Adipose tissue (tissue), 3 donors: ENCODE data around the gene HOXD13. TPM values are rescaled to one million over a fixed set of nuclear protein-coding genes. Genes with fewer than 3 reads are reported as not detected.

Source experiments
- H3K27ac ChIP-seq: one replicate; pipeline ENCODE4 v1.5.1; 2013; ENCODE audit warnings: low read depth, low read length
- WGBS, 3 donors: extraction: QIAGEN DNeasy Blood & Tissue Kit; methylation state at CpG; one replicate each; pipeline ENCODE4 v1.1.7; 2013; 5-methylcytosine and 5-hydroxymethylcytosine counted together
- polyA plus RNA-seq, 3 donors: library from polyadenylated mRNA; stranded (reverse); fragments of 200-250 nt; gene quantifications; one replicate each; pipeline ENCODE4 v1.2.3, GENCODE V29; 2013
- donor health status: healthy with polysubstance abuse.
- donor health status: Bipolar disorder and iron deficiency.
- donor health status: healthy.

Gene HOXD13
- polyA plus RNA-seq, 3 donors: 0.51 TPM; not detected in 2

DNA sequence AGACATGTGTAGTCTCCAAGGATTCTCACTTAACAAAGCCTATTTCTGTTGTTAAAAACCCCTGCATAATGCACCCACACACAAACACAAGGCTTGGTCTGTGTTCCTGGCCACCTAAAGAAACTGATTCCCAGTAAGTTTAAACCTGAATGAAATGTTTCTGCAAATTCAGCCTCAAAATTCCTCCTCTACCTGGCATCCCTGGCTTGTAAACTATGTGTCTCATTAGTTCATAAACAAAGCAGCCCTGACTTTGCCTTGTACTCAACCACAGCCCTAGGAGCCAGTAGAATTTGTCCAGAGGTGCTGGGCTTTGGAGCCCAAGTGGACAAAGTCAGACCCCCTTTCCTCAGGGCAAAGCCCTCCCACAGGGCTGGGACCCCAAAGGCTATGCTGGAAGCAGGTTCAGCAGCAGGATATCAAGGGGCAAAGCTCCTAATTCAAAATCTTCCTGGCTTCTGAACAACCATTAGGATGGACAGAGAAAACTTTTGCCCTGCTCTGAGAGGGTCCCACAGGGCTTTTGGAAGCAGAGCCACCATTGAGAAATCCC is 2.6 kb upstream of the HOXD13 start:
- no peak overlapping the region for H3K27ac ChIP-seq

DNA sequence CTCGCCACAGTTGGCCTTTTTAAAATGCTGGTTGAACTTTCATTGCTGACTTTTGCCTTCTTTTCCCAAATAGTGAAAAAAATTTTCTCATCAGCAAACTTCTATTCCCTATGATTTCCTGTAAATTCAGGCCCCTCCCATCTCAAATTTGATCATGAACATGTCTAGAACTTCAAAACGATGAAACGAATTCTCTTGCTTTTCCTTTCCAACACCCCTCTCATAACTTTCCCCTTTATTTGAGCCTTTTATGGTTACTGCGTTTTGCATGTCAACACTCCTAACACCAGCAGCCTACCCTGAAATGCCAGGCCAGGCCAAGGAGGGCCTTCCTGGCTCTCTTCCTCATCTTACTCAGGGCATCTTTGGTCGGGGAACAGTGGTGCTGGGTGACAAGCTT is 1.7 kb upstream of the HOXD13 start:
- 27 to 39% (median 31%) methylated on average over 5 of the region's 5 CpGs for WGBS, 3 donors
- no peak overlapping the region for H3K27ac ChIP-seq

DNA sequence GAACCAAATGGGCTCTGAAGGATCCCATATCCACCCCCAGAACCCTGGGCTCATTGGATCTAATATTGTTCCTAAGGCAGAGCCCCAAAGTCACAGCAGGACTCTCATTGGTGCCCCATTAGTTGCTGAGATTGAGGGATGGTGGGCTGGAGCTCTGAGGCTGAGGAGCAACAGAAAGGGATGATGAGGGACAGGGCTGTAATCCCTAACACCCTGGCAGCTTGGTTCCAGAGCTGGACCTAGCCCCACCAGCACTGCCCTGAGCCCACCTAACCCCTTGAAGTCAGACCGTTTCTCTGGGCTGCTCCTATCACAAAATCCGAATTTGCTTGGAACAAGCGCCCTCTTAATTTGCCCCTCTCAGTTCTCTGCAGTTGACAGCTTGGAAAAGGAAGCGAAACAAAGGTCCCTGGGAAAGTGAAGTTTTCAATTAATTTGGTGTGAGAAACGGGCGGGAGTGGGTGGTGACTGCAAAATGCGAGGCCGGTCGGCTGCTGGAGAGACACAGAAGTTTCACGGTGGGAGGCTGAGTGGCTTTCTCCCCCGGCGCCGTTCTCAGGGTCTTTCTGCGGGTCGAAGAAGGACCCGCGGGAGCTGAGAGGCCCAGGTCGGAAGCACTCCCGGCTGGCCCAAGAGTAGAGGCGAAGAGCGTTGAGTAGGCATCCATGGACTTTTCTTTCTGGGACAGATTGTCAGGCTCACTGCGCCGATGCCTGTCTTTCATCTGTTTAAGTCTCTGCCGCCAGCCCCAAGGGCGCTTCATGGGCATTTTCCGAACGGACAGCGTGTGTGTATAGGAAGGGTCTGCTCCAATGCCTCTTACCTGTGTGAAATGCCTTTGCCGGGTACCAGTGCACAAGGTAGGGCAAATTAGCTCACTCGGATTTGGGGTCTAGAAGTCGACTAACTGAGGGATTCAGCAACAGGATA is 927 bp upstream of the HOXD13 start:
- WGBS, 3 donors: 6 to 23% (median 7%) methylated on average over 31 of the region's 31 CpGs
- no peak overlapping the region for H3K27ac ChIP-seq

DNA sequence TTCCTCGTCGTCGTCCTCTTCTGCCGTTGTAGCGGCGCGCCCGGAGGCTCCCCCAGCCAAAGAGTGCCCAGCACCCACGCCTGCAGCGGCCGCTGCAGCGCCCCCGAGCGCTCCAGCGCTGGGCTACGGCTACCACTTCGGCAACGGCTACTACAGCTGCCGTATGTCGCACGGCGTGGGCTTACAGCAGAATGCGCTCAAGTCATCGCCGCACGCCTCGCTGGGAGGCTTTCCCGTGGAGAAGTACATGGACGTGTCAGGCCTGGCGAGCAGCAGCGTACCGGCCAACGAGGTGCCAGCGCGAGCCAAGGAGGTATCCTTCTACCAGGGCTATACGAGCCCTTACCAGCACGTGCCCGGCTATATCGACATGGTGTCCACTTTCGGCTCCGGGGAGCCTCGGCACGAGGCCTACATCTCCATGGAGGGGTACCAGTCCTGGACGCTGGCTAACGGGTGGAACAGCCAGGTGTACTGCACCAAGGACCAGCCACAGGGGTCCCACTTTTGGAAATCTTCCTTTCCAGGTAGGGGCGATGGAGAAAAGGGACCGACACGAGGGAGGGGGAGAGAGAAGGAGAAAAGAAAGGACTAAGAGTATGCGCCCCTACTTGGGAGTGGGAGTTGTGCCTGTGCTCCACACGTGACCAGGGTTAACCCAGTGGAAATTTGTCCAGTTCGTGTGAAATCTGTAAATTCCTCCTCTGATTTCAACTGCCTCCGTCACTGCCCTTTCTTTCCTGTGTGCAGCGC is 800 bp downstream of the HOXD13 start:
- no peak overlapping the region for H3K27ac ChIP-seq
- WGBS, 3 donors: 2 to 6% (median 4%) methylated on average over 44 to 53 of the region's 53 CpGs

DNA sequence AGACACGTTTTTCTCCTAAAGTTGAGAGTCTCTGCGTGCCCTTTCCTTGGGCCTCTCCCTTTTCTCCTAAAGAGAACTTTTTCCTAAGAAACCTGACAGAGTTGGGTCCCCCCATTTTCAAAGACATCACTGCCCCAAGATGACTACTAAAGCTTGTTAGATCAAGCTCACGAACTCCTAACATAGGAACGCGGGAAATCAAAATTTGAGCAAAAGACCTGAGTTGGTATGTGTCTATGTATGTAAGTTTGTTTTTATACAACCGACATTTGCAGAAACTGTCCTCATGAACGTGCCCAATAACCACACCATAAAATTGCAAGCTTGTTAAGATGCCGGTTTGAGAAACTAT is 1.4 kb downstream of the HOXD13 start:
- no peak overlapping the region for H3K27ac ChIP-seq

DNA sequence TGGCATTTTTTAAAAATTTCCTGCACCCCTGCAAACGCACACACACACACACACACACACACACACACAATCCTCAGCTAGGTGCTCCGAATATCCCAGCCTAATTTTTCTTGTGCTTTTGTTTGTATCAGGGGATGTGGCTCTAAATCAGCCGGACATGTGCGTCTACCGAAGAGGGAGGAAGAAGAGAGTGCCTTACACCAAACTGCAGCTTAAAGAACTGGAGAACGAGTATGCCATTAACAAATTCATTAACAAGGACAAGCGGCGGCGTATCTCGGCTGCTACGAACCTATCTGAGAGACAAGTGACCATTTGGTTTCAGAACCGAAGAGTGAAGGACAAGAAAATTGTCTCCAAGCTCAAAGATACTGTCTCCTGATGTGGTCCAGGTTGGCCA is 1.8 kb downstream of the HOXD13 start:
- H3K27ac ChIP-seq: no peak overlapping the region
- WGBS, 3 donors: 3 to 25% (median 8%) methylated on average over 12 of the region's 12 CpGs

More for the DNA sequence above, 1.4 kb downstream of the HOXD13 start:
- WGBS, 3 donors: 11 to 24% (median 11%) methylated on average over 8 of the region's 8 CpGs

DNA sequence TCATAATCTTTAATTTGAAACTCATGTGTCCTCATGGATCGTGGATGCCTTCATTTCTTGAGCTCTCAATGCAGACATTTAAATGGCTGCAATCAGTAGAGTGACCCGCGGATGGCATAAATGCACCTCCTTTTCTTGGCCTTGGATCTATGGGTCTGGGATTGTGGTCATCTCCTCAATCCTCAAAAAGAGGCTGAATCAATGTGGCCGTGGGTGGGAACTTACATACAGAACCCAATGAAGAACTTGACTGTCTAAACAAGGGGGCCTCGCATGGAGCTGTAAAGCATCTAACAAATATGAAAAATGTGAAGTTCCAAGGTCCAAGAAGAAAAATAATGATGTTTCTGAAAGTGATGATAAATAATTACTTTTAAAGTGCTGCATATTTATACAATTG is 2.9 kb downstream of the HOXD13 start:
- 15 to 33% (median 18%) methylated on average over 5 of the region's 5 CpGs for WGBS, 3 donors
- H3K27ac ChIP-seq: no peak overlapping the region

DNA sequence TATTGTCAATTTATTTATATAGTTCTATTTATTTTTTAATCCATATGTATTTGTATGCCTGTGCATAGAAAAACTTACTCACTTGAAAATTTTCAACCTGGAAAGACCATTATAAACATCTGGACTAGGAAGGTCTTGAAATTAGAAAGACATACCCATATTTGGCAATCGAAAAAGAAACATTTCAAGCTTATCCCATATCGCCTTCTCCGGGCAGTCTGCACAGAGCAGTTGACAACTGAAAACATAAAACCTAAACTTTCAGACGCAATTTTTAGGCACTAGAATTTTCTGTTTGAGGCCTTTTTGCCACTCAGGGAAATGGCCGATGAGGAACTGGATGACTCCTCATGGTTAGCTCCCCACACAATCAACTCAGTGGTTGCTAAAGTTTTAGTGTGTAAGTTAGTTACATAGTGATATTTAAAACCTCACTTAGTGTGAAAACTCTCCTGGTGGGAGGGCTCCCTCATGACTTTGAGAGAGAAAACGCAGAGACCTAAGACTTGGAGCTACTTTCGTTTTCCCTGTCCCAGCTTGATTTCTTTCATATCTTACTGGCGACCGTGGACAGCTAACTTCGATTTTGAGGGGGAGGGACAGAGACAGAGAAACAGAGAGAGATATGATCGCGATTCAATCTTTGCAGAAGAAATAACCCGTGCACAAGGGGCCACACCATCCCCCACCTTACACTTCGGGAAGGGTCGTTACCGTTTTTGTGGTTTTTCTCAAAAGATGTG is 3.9 kb downstream of the HOXD13 start:
- WGBS, 3 donors: 8 to 13% (median 9%) methylated on average over 16 of the region's 16 CpGs
- H3K27ac ChIP-seq: no peak overlapping the region

DNA sequence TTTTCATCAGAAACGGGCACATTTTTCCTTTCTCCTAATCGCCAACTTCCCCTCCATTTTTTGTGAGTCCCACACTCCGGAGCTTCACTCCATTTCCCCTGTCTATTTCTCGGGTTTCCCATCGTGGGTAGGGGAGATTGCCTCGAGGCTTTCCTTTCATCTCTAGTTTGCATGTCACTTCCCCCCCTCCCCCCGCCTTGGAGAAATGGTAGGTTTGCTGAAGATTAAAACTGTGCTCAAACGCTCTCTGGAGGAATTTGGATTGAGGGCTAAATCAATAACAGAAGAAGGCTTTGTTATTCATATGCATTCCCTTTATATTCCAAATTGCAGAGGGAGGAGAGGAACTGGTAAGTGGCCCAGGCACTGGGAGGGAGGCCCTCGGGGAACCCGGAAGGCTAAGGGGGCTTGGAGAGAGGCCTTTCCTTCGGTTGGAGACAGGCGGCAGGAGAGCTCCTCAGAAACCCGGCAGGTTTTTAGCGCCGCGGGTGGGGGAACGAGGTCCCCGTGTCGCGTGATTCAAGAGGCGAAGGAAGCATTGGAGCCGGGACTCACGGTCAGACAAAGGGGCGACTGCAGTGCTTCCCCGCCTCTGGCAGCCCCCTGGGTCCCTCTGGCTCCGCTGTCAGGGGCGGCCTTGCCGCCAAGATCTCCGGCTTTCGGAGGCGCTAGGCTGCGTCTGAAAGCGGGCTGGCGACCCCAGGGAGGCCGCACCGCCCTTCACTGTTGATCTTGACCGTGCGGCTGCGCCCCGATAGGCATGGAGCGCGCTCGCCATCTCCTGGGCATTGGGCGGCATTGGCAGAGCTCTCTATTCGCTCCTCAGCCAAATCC is 4.7 kb downstream of the HOXD13 start:
- WGBS, 3 donors: 1 to 2% (median 2%) methylated on average over 44 to 45 of the region's 45 CpGs
- H3K27ac ChIP-seq: no peak overlapping the region

DNA sequence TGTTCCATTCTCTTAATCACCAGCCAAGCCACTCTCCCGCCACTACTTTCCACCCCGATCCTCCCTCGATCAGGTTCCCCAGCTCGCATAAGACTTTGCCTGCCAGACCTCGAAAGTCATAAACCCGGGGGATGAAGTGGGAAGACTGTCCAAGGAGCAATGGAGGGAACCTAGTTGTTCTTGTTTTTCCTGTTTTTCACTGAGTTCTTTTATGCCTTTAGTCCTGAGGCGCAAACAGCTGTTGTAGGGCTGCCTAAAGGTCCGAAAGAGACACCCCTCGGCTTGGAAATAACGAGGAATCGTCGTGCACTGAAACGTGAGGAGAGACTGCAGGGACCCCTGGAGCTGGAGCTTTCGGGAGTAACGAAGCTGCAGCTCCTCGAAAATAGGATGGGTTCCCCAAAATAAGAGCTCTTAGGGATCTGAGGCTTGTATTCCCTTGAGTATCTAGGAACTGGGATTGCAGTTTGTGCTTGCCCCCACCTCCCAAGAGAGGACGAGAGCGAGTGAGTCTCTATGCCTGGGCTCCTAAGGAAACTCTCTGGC is 5.4 kb downstream of the HOXD13 start:
- H3K27ac ChIP-seq: no peak overlapping the region

DNA sequence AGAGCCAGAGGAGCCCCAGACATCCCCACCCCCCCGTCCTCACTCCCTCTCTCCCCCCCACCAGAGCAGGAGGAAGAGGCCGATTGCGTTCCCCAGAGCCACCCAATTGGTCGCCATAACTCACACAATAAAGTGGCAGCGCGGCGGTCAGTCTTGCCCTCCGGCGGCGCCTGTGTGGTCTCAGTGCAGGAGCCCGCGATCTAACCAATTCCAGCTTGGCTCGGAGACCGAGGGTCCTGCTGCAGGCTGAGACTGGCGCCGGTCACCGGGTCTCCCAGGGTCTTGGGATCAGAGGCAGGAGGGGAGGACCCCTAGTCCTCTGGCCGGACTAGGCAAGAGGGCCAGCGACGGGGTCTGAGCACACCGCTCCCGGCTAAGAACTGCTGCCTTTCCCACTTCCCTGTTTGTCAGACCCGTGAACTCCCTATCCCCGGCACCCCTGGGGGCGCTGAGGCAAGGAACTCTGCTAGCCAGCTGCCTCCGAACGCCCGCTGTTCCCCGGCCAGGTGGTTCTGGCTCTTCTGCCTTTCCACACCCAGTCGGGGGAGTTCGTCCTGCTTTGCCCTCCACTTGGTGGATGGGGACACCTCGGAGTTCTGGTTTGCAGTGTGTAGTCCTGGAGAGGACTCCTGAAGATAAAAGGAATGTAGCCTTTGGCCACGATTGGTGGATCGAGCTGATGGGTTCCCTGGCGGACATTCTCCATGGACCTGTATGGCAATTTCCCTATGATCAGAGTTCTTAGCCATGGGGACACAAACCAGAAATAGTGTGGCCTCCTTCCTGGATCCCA is 6.0 kb downstream of the HOXD13 start:
- 2 to 11% (median 5%) methylated on average over 35 of the region's 35 CpGs for WGBS, 3 donors
- H3K27ac ChIP-seq: no peak overlapping the region

More for the DNA sequence above, 5.4 kb downstream of the HOXD13 start:
- 2 to 5% (median 5%) methylated on average over 18 of the region's 18 CpGs for WGBS, 3 donors

DNA sequence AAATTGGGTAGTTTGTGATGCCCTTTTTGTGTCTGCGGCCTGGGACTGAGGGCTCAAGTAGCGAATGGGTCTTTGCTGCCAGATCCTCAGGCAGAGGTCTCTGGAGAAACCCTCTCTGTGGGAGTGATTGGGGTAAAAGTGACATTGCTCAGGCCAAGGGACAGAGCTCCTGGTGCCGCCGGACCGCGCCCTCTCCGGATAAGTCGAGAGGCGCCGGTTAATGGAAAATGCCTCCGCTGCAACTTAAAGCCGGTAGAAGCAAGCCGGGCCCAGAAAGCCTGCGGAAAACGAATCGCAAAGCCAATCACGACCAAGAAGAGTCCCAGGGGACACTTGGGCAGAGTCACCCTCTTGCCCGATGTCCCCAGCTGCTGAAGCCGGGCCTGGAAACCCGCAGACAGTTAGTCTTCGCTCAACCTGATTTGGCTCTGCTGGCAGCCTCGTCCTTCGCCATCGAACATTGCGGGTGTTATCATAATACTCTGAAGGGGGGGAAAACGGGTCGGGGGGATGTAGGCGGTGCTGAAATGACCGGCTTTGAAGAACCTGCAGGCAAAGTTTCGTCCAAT is 6.7 kb downstream of the HOXD13 start:
- WGBS, 3 donors: 4 to 26% (median 8%) methylated on average over 30 of the region's 30 CpGs
- no peak overlapping the region for H3K27ac ChIP-seq

DNA sequence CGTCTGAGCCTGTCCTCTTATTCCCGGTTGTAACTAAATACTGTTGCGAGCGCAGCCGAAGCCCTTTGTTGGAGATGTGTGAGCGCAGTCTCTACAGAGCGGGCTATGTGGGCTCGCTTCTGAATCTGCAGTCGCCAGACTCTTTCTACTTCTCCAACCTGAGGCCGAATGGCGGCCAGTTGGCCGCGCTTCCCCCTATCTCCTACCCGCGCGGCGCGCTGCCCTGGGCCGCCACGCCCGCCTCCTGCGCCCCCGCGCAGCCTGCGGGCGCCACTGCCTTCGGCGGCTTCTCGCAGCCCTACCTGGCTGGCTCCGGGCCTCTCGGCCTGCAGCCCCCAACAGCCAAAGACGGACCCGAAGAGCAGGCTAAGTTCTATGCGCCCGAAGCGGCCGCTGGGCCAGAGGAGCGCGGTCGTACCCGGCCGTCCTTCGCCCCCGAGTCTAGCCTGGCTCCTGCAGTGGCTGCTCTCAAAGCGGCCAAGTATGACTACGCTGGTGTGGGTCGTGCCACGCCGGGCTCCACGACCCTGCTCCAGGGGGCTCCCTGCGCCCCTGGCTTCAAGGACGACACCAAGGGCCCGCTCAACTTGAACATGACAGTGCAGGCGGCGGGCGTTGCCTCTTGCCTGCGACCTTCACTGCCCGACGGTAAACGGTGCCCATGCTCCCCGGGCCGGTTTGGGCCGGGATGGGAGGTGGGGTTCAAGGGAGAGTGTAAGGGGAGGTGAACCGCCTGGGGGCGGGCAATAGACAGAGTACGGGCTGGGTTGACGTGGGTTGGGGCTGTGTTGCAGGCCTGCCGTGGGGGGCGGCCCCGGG is 7.4 kb downstream of the HOXD13 start, which contains the start of gene HOXD12:
Gene HOXD12, plus strand, starts transcription at position 68 of the 819 bp plus-strand sequence. Its CDS starts 7 bp downstream, at position 75.
- no peak within 1 kb of the TSS for H3K27ac ChIP-seq
- 3 to 17% (median 7%) methylated on average over 70 of the region's 70 CpGs for WGBS, 3 donors

DNA sequence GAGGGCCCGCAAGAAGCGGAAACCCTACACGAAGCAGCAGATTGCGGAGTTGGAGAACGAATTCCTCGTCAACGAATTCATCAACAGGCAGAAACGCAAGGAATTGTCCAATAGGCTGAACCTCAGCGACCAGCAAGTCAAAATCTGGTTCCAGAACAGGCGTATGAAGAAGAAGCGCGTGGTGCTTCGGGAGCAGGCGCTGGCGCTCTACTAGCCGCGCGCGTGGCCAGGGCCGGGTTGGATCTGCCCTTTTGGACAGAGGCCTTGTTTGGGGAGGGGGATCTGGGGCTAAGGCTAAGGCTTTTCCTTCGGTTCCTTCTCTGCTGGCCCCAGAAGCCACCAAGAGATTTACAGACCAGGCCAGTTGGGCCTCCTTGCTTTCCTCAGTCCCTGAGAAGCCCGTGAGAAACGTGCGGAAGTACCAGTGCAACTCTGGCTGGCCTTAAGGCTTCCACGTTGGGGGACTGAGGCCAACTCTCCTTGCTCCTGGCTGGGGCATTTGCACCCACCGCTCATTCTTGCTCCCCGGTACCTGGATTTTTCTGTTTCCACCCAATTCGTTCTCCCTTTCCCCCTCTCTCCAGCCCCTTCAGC is 8.1 kb downstream of the HOXD13 start:
- H3K27ac ChIP-seq: no peak overlapping the region
- 8 to 24% (median 8%) methylated on average over 28 of the region's 28 CpGs for WGBS, 3 donors

DNA sequence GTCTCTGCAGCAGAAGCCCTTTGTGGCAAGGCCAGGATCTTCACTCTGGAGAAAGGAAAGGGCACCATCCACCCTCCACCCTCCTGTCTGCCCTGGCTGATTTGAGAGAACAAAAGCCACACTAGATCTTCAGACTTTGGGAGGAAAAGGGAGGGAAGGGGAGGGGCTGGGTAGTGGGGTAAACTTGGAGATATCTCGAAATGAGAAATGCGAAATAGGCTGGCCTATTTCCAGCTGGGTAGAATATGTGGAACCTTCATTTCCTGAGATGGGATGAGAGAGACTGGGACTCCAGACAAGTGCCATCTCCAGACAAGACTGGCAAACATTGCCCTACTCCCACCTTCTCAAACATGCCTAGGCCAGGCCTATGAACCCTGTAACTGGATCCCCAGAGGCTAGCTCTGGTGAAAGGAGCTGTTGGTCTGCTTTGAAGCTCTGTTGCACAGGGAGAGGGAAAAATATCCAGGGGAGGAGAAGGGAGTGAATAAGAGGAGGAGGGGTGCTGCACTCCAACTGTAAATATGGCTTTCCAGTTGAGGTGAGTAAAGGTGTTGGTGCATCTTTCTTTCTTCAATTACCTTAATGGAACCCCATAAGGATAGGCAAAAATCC is 8.8 kb downstream of the HOXD13 start:
- H3K27ac ChIP-seq: no peak overlapping the region
- 19 to 44% (median 22%) methylated on average over 2 of the region's 2 CpGs for WGBS, 3 donors
